Measurements from ENCODE around the gene MEGF10.
A peak's percentile ranks its signal among the peaks of the same experiment; 100 is the strongest.

MEGF10 gene

GRCh38 chr5:127363403-127363802 lies 72.8 kb downstream of the MEGF10 start:
- TF ChIP-seq GATA3 (IDR thresholded peaks at IDR 0.05; ENCODE audit: low read depth, low read length) = no peak
- TF ChIP-seq GATA2 (IDR thresholded peaks at IDR 0.05; ENCODE audit: low read depth, low read length) = no peak

DNA sequence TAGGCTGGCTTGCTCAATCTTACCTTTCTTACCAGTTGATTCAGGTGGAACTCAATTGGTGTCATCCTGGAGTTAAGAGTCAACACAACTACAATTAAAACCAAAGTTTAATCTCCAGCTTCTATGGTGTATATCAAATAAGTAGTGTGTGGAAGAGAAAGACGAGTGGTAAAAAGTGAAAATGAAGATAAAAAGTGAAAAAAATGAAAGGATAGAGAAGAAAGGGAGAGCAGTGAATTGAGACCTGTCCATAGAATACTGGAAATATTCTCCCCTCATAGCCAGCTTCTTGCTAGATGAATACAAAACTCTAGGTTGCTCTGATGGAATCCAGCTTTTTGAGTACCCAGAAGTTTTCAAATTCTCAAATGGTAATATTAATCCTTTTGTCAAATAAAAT lies 76.4 kb downstream of the MEGF10 start:
- no peak for TF ChIP-seq GATA2 (IDR thresholded peaks at IDR 0.05; ENCODE audit: low read depth, low read length)
- no peak for TF ChIP-seq GATA3 (IDR thresholded peaks at IDR 0.05; ENCODE audit: low read depth, low read length)

DNA sequence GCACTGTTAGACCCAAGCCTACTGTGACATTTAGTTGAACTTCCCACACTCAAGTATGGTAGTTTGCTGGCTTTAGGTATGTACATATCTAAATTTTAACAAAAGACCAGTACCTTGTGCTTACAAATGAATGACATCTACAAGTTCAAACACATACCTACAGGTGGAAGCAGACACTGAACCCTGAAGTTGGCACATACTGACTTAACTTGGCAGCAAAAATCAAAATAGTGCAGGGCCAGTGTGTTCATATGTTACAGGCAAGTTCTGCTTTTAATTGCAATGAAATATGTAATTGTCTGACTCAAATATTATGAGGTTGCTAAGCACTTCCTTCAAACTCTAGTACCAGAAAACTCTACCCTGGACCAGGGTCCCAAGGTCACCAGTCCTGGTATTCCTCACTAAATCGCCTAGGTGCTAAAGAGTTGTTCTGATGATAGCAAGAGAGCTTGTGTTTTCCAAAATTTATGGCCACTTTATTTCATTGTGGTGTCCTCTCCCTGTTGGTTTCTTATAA lies 77.4 kb downstream of the MEGF10 start:
- TF ChIP-seq GATA2 (IDR thresholded peaks at IDR 0.05; ENCODE audit: low read depth, low read length) = no peak

DNA sequence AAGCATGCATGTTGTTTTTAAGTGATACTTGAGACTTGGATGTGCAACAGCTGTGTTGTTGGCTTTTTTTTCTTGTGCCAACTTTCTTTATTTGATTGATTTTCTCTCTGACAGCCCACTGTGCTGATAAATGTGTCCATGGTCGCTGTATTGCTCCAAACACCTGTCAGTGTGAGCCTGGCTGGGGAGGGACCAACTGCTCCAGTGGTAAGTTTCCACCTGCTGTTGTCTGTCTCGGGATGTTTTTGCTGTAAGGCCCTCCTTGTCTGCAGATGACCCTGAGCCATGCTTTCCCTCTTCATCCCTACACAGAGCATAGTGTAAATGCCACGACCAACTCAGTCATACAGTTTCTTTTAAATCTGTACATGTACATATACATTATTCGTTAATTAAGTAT lies 79.2 kb downstream of the MEGF10 start:
- TF ChIP-seq GATA2 (IDR thresholded peaks at IDR 0.05; ENCODE audit: low read depth, low read length) (no peak), GATA3 (IDR thresholded peaks at IDR 0.05; ENCODE audit: low read depth, low read length) (no peak)

- TF ChIP-seq GATA3 (IDR thresholded peaks at IDR 0.05; ENCODE audit: low read depth, low read length) (no peak), GATA2 (IDR thresholded peaks at IDR 0.05; ENCODE audit: low read depth, low read length) (no peak)
Measured at GRCh38 chr5:127370631-127371030, 80.0 kb downstream of the MEGF10 start.

- TF ChIP-seq GATA3 (IDR thresholded peaks at IDR 0.05; ENCODE audit: low read depth, low read length) = no peak
- TF ChIP-seq GATA2 (IDR thresholded peaks at IDR 0.05; ENCODE audit: low read depth, low read length) = no peak
Measured at GRCh38 chr5:127373858-127374491, 83.4 kb downstream of the MEGF10 start.

GRCh38 chr5:127375124-127375523 lies 84.5 kb downstream of the MEGF10 start:
- TF ChIP-seq GATA2 (IDR thresholded peaks at IDR 0.05; ENCODE audit: low read depth, low read length) = no peak
- no peak for TF ChIP-seq GATA3 (IDR thresholded peaks at IDR 0.05; ENCODE audit: low read depth, low read length)

- TF ChIP-seq GATA3 (IDR thresholded peaks at IDR 0.05; ENCODE audit: low read depth, low read length) = peak; percentile 50; the same call in 1 of the 2 replicates
- peak; percentile 49 for TF ChIP-seq GATA2 (IDR thresholded peaks at IDR 0.05; ENCODE audit: low read depth, low read length)
Measured at GRCh38 chr5:127375544-127376091, 85.0 kb downstream of the MEGF10 start.

- no peak for TF ChIP-seq GATA2 (IDR thresholded peaks at IDR 0.05; ENCODE audit: low read depth, low read length)
- no peak for TF ChIP-seq GATA3 (IDR thresholded peaks at IDR 0.05; ENCODE audit: low read depth, low read length)
Measured at GRCh38 chr5:127377651-127378050, 87.1 kb downstream of the MEGF10 start.

- no peak for TF ChIP-seq GATA2 (IDR thresholded peaks at IDR 0.05; ENCODE audit: low read depth, low read length)
- no peak for TF ChIP-seq GATA3 (IDR thresholded peaks at IDR 0.05; ENCODE audit: low read depth, low read length)
Measured at GRCh38 chr5:127385936-127386335, 95.3 kb downstream of the MEGF10 start.

- TF ChIP-seq GATA3 (IDR thresholded peaks at IDR 0.05; ENCODE audit: low read depth, low read length) = no peak
- TF ChIP-seq GATA2 (IDR thresholded peaks at IDR 0.05; ENCODE audit: low read depth, low read length) = no peak
Measured at GRCh38 chr5:127386557-127386956, 96.0 kb downstream of the MEGF10 start.

GRCh38 chr5:127389601-127390000 lies 99.0 kb downstream of the MEGF10 start:
- TF ChIP-seq GATA2 (IDR thresholded peaks at IDR 0.05; ENCODE audit: low read depth, low read length) = no peak
- no peak for TF ChIP-seq GATA3 (IDR thresholded peaks at IDR 0.05; ENCODE audit: low read depth, low read length)

- TF ChIP-seq GATA3 (IDR thresholded peaks at IDR 0.05; ENCODE audit: low read depth, low read length) (no peak), GATA2 (IDR thresholded peaks at IDR 0.05; ENCODE audit: low read depth, low read length) (no peak)
Measured at GRCh38 chr5:127392762-127393161, 102.2 kb downstream of the MEGF10 start.

DNA sequence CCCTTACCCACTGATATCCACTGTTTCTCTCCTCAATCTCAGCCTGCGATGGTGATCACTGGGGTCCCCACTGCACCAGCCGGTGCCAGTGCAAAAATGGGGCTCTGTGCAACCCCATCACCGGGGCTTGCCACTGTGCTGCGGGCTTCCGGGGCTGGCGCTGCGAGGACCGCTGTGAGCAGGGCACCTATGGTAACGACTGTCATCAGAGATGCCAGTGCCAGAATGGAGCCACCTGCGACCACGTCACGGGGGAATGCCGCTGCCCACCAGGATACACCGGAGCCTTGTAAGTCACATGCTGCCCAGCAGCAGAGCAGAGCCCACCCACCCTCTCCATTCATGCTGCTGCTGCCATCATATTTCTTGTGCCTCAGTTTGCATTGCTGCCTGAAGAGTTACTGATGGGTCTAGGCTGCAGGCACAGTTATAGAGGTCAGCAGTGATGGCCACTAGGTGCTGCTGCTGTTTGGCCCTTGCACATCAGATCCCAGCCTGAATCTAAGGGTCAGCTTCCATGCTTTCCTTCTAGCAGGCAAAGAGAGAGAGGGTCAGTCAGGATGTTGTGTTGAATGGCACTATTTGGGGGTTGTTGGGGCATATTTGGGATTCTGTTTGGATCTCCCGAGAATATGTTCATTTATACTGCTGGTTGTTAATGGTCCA lies 106.0 kb downstream of the MEGF10 start:
- no peak for TF ChIP-seq GATA2 (IDR thresholded peaks at IDR 0.05; ENCODE audit: low read depth, low read length)
- no peak for TF ChIP-seq GATA3 (IDR thresholded peaks at IDR 0.05; ENCODE audit: low read depth, low read length)

GRCh38 chr5:127398508-127398907 lies 107.9 kb downstream of the MEGF10 start:
- no peak for TF ChIP-seq GATA3 (IDR thresholded peaks at IDR 0.05; ENCODE audit: low read depth, low read length)
- TF ChIP-seq GATA2 (IDR thresholded peaks at IDR 0.05; ENCODE audit: low read depth, low read length) = no peak
